ENCODE measurements around the gene WDFY3.

Gene WDFY3

GRCh38 chr4:84661191-84661939 lies 305.1 kb downstream of the WDFY3 start:
- DNase-seq: no peak

DNA sequence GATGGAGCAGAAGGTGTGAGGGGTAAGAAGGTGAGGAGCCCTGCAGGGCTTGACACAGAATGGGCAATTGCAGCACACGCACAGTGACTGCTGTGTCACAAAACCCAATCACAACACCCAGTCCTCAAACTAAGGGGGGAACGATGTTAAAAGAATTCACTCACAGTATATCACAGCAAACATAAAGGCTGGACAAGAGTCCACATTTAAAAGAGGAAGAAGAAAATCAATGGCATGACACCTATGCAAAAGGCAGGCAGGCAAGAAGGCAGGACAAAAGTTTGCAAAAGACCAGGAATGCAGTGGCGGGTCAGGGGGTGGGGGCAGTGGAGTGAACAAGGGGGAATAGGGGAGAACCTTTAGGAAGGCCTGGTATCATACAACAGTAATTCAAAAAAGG lies 305.9 kb downstream of the WDFY3 start:
- no peak for DNase-seq

DNA sequence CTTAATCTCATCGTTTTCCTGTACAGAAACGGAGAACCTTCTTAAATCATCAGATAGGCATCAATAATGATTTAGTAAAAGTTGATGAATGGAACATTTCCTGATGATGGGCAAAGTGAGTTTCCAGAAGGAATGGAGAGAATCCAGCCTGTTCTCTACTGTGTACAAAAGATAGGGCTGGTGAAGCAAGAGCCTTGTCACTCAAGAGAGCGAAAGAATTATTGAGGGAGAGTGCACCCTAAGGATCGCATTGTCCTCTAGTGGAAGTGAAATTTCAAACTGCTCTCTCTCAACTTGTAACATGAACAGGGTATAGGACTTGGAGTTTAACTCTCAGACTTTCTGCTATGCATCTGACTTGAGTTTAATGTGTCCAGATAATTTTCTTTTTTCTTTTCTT lies 314.0 kb downstream of the WDFY3 start:
- no peak for DNase-seq

- no peak for DNase-seq
Measured at GRCh38 chr4:84651499-84651898, 315.0 kb downstream of the WDFY3 start.

DNA sequence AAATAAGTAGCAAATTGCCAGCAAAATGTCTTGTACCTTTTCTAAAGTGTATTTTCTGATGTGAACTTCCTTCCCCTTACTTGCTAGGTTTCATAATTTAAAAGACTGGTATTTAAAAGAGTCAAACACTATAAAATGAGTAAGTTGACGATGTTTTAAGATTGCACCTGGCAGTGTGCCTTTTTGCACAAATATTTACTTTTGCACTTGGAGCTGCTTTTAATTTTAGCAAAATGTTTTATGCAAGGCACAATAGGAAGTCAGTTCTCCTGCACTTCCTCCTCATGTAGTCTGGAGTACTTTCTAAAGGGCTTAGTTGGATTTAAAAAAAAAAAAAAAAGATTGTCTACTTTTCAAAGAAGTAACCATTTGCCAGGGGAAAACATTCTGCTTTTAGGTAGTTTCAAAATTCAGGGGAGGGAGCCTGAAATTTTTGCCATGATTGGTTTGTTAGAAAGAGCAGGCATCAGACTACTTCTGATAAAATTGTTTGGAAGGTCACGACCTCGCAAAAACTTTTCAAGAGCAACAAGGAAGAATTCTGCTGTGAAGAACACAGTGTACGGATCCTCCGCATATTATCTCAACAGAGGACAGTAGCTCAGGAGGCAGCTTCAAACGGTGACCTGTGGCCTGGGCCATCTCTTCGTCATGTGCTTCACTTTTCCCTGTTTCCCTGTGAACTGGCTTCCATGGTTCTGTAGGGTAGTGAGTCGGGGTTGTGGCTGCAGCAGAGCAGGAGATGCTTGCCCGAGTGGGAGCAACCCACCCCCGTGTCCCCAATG lies 317.4 kb downstream of the WDFY3 start:
- no peak for DNase-seq

- DNase-seq: no peak
Measured at GRCh38 chr4:84648178-84648577, 318.3 kb downstream of the WDFY3 start.

DNA sequence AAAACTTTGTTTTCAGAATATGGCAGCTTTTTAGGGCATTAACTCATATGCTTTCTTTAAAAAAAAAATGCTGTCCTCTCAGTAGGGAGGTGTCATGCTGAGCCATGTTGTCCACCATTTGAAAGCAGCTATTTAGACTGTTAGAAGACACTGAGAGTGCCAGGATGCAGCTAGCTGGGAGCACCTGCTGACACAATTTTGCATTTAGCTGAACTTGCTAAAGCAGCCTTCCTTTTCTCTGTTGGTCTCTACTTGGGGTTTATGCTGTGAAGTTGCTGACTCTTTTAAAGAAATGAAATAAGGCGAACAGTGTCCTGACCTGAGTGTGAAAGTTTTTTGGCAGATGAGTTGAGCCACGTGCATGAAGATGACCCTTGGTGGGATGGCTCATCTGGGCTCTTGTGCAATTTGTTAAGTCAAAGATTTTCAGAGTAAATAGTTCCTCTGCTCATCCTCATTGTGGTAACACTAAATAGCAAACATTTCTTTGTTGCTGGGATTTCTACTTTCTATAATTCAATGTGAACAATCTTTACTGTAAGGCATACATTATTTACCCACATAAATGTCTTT lies 319.1 kb downstream of the WDFY3 start:
- no peak for DNase-seq

- DNase-seq: no peak
Measured at GRCh38 chr4:84644087-84644486, 322.4 kb downstream of the WDFY3 start.

GRCh38 chr4:84639145-84639544 lies 327.3 kb downstream of the WDFY3 start:
- DNase-seq: no peak

GRCh38 chr4:84638092-84638491 lies 328.4 kb downstream of the WDFY3 start:
- no peak for DNase-seq

GRCh38 chr4:84634961-84635360 lies 331.5 kb downstream of the WDFY3 start:
- no peak for DNase-seq

- no peak for DNase-seq
Measured at GRCh38 chr4:84632092-84632491, 334.4 kb downstream of the WDFY3 start.

DNA sequence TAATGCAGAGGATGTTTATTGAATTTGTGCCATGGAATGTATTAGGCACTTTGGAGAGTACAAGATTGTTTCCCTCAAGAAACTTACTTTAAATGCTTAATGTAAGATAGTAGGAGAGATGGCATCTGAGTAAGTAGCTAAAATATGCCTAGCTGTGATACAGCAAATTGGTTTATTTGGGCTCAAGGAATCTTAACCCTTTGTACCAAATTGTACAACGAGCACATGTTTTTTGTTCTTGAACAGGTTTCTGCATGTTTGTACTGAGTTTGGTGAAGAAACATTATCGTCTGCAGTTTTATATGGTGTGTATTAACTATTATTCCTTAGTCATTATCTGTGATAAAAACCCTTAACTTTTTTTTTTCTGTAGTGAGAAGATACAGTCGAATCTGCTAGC lies 334.9 kb downstream of the WDFY3 start:
- DNase-seq: no peak

DNA sequence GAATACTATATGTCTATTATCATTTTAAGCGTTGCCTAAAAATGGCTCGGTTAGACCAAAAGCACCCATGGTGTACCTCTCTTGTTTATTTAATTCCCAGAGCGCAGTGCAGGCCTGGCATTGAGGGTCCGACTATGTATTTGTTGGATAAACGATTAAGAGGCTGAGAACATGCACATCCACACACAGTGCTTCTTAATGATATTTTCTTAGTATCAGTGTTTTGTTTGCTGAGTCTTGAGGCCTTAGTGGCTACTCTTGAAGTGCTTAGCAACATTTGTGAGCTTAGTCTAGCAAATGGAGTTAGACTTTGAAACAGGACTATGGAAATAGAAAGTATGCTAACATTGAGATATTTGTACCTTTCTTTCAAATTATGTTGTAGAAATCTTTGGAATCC lies 339.8 kb downstream of the WDFY3 start:
- DNase-seq: no peak

DNA sequence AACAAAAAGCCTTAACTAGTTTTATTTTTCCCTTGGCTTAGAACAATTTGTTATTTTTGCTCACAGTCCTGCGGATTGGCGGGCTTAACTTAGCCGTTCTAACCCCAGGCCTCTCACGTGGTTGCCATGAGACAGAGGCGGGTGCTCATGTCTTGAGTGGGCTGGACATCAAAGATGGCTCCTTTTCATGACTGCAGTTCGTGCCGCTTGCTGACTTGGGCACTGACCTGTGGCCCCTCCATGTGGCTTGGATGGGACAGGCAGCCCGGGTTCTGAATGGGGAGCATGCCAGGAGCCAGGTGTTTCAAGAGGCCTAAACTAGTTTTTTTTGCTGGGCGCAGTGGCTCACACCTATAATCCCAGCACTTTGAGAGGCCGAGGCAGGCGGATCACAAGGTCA lies 342.8 kb downstream of the WDFY3 start:
- no peak for DNase-seq

DNA sequence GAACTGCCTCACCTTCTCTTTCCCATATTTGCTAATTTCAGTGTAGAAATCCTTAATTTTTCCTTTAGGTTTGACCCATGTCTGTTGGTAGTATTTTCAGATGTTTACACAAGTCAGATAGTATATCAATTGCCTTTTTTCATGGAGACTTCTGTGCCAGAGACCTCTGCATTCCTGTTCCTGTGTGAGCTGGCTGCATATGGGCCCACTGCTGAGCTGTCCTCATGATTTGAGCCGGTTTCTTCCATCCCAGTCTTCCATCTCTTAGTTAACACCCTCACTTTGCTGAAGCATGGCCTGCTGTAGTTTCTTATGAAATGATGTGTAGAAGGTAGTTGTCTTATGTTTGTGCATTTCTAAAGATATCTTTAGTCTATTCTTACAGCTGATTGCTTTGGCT lies 343.5 kb downstream of the WDFY3 start:
- no peak for DNase-seq

All from stimulated activated CD4-positive, alpha-beta T cell treated with anti-CD3 and anti-CD28 coated beads, Interleukin-4, amount 100 ng/mL, for 24 hours (primary cell).